ENCODE measurements around the gene ZNF561. TPM values are rescaled to one million over a fixed set of nuclear protein-coding genes. Genes with fewer than 3 reads are reported as not detected.

Gene ZNF561
- total RNA-seq, 1 experiment from 2014 or later = 27.3 TPM

- TF ChIP-seq CTCF (IDR thresholded peaks at IDR 0.05; ENCODE audit: unreplicated experiment) = no peak
- Mint-ChIP-seq H3K4me3 (ENCODE audit: low read depth, unreplicated experiment) (no peak overlapping the region), H3K27me3 (ENCODE audit: unreplicated experiment) (no peaks in the 10 kb centered on the region), H3K27ac (ENCODE audit: unreplicated experiment) (no peak overlapping the region), H3K4me1 (ENCODE audit: low read depth, unreplicated experiment) (no peaks in the 10 kb centered on the region), H3K36me3 (ENCODE audit: insufficient read depth, unreplicated experiment) (peaks cover 47% of the 10 kb centered on the region), H3K9me3 (ENCODE audit: low read depth, unreplicated experiment) (peaks cover 9% of the 10 kb centered on the region)
- intact Hi-C loops (cut with micrococcal nuclease; ENCODE audit: unreplicated experiment) = no loop called here
- CTCF ChIA-PET = no interaction called here
- DNase-seq = no peak
- BruUV-seq (replicated peaks) = no TSS peak
These were observed 29.3 kb upstream of the ZNF561 start for GRCh38 chr19:9650345-9650744.

- TF ChIP-seq CTCF (IDR thresholded peaks at IDR 0.05; ENCODE audit: unreplicated experiment) = no peak
- DNase-seq = no peak
- intact Hi-C loops (cut with micrococcal nuclease; ENCODE audit: unreplicated experiment) = no loop called here
- Mint-ChIP-seq H3K36me3 (ENCODE audit: insufficient read depth, unreplicated experiment) (peaks cover 27% of the 10 kb centered on the region), H3K27me3 (ENCODE audit: unreplicated experiment) (no peaks in the 10 kb centered on the region), H3K4me1 (ENCODE audit: low read depth, unreplicated experiment) (peaks cover 9% of the 10 kb centered on the region), H3K4me3 (ENCODE audit: low read depth, unreplicated experiment) (no peak overlapping the region), H3K27ac (ENCODE audit: unreplicated experiment) (no peak overlapping the region), H3K9me3 (ENCODE audit: low read depth, unreplicated experiment) (peaks cover 14% of the 10 kb centered on the region)
- CTCF ChIA-PET = no interaction called here
- no TSS peak for BruUV-seq (replicated peaks)
These were observed 24.4 kb upstream of the ZNF561 start for GRCh38 chr19:9645472-9645871.

- no peak for TF ChIP-seq CTCF (IDR thresholded peaks at IDR 0.05; ENCODE audit: unreplicated experiment)
- no peak overlapping the region for H3K4me3 Mint-ChIP-seq (ENCODE audit: low read depth, unreplicated experiment)
- DNase-seq = no peak
- H3K36me3 Mint-ChIP-seq (ENCODE audit: insufficient read depth, unreplicated experiment) = peaks cover 20% of the 10 kb centered on the region
- peaks cover 13% of the 10 kb centered on the region for H3K9me3 Mint-ChIP-seq (ENCODE audit: low read depth, unreplicated experiment)
- no peak overlapping the region for H3K27ac Mint-ChIP-seq (ENCODE audit: unreplicated experiment)
- peaks cover 12% of the 10 kb centered on the region for H3K4me1 Mint-ChIP-seq (ENCODE audit: low read depth, unreplicated experiment)
- CTCF ChIA-PET = no interaction called here
- BruUV-seq (replicated peaks) = no TSS peak
- intact Hi-C loops (cut with micrococcal nuclease; ENCODE audit: unreplicated experiment) = no loop called here
- H3K27me3 Mint-ChIP-seq (ENCODE audit: unreplicated experiment) = no peaks in the 10 kb centered on the region
These were observed 23.4 kb upstream of the ZNF561 start for GRCh38 chr19:9644472-9644871.

GRCh38 chr19:9641810-9642209, 20.8 kb upstream of the ZNF561 start:
- no peak for DNase-seq
- H3K27me3 Mint-ChIP-seq (ENCODE audit: unreplicated experiment) = no peaks in the 10 kb centered on the region
- BruUV-seq (replicated peaks) = no TSS peak
- TF ChIP-seq CTCF (IDR thresholded peaks at IDR 0.05; ENCODE audit: unreplicated experiment) = no peak
- peaks cover 13% of the 10 kb centered on the region for H3K9me3 Mint-ChIP-seq (ENCODE audit: low read depth, unreplicated experiment)
- H3K27ac Mint-ChIP-seq (ENCODE audit: unreplicated experiment) = no peak overlapping the region
- intact Hi-C loops (cut with micrococcal nuclease; ENCODE audit: unreplicated experiment) = no loop called here
- peaks cover 12% of the 10 kb centered on the region for H3K4me1 Mint-ChIP-seq (ENCODE audit: low read depth, unreplicated experiment)
- H3K4me3 Mint-ChIP-seq (ENCODE audit: low read depth, unreplicated experiment) = no peak overlapping the region
- H3K36me3 Mint-ChIP-seq (ENCODE audit: insufficient read depth, unreplicated experiment) = peaks cover 11% of the 10 kb centered on the region
- CTCF ChIA-PET = interaction anchor here (0.6 kb wide), 1 partner anchor 100 kb away, joined by 6 read pairs; no protein-coding TSS in a partner anchor

All from Calu3 (cell line).